Karpas-422 (cell line): ENCODE measurements around the gene NXPE2. TPM values are rescaled to one million over a fixed set of nuclear protein-coding genes. Genes with fewer than 3 reads are reported as not detected.
"Not testable (repeated sequence)": the region's sequence is repeated elsewhere in the genome, so short reads cannot be mapped to it uniquely, and the experiment has no call there.

Source experiments
- DNase-seq: peaks from one replicate; pipeline ENCODE4 v3.0.0-alpha.2; 2015
- H2AFZ ChIP-seq: fragments of 200-600 bp; sonication (generic); 2 replicates; pipeline ENCODE4 v1.6.1; 2014; ENCODE audit warnings: antibody characterized with exemption, low read length, mixed read lengths
- H3K27ac ChIP-seq: fragments of 200-600 bp; sonication (generic); 2 replicates; pipeline ENCODE4 v1.5.1; 2014; ENCODE audit warnings: mild to moderate bottlenecking, low read length, moderate library complexity
- H3K27me3 ChIP-seq: fragments of 200-600 bp; sonication (generic); 2 replicates; pipeline ENCODE4 v1.6.1; 2014; ENCODE audit warnings: low read length, mixed read lengths
- H3K36me3 ChIP-seq: fragments of 200-600 bp; sonication (generic); 2 replicates; pipeline ENCODE4 v1.6.1; 2014; ENCODE audit warnings: low read length, mixed read lengths; ENCODE audit not compliant: insufficient read depth
- H3K4me1 ChIP-seq: fragments of 200-600 bp; sonication (generic); 2 replicates; pipeline ENCODE4 v1.6.1; 2014; ENCODE audit warnings: mild to moderate bottlenecking, low read length, mixed read lengths
- H3K4me2 ChIP-seq: fragments of 200-600 bp; sonication (generic); 2 replicates; pipeline ENCODE4 v1.6.1; 2014; ENCODE audit warnings: low read length, low read depth, mild to moderate bottlenecking; ENCODE audit not compliant: poor library complexity, severe bottlenecking
- H3K4me3 ChIP-seq: fragments of 200-600 bp; sonication (generic); 2 replicates; pipeline ENCODE4 v1.5.1; 2014; ENCODE audit warnings: mild to moderate bottlenecking, antibody characterized with exemption, low read length, mixed read lengths
- H3K79me2 ChIP-seq: fragments of 200-600 bp; sonication (generic); 2 replicates; pipeline ENCODE4 v1.6.1; 2014; ENCODE audit warnings: mild to moderate bottlenecking, low read length, mixed read lengths
- H3K9ac ChIP-seq: fragments of 200-600 bp; sonication (generic); 2 replicates; pipeline ENCODE4 v1.6.0; 2014; ENCODE audit warnings: low read length
- H3K9me2 ChIP-seq: fragments of 200-600 bp; sonication (generic), shearing (Covaris generic); replicated peaks from 2 replicates; pipeline ENCODE4 v1.6.0; 2014; ENCODE audit warnings: mild to moderate bottlenecking, low read length, moderate library complexity; ENCODE audit not compliant: insufficient read depth
- H3K9me3 ChIP-seq: fragments of 300-700, 200-600 bp; sonication (generic); 2 replicates; pipeline ENCODE4 v1.6.1; 2014; ENCODE audit warnings: low read length, mixed read lengths
- H4K20me1 ChIP-seq: fragments of 200-600 bp; sonication (generic); 2 replicates; pipeline ENCODE4 v1.6.1; 2014; ENCODE audit warnings: mild to moderate bottlenecking, antibody characterized with exemption, low read length, low read depth; ENCODE audit not compliant: insufficient read depth
- total RNA-seq: library from RNA; depleted of rRNA; stranded (reverse); fragments of >200 nt; shearing (Covaris generic); gene quantifications from 2 replicates; pipeline ENCODE4 v1.2.3, GENCODE V29; 2014; ENCODE audit warnings: low replicate concordance; rRNA removed

NXPE2 gene
- total RNA-seq, result not detected in 2 replicates

DNA sequence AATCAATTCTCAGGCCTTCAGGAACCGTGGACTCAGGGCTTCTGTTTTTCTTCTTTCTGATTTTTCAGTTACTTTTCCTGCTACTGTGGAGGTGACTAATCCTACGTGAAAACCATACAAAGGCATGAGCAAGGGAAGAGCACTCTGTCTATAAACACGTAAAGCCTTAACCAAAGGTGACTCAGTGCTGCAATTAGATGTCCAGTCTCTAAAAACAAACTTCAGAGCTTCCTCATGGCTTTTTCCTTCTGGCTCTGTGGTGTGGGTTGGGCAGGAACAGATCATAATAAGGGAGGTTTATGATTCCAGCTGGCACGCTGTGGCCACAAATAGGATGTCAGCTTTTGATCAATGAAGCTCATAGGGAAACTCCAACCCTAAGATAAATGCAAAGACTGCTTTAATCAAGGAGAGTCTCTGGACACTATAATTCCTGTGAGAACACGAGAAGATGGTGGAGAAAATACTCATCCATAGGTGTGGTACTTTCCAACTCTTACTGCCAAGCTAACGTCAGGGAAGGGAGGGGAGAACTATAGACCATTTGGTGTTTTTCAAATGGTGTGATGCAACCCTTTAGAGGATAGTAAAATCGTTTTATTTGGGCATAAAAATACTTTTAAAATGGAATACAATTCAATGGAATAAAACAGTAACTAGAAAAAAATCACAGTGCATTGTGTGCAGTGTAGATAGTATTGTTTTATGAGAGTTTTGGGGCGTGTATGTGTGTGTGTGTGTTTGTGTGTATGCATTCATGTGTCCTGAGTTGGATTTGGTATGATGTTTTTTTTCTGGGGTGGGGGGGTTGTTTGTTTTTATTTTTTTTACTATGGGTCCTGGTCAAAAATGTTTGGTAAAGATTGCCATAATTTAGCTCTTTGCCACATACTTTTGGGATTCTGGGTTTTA is at the start of gene NXPE2:
Gene NXPE2, plus strand, starts transcription at position 403 of the 912 bp plus-strand sequence. Its CDS starts 49 bp downstream, at position 452.
- no peak for DNase-seq
- Histone ChIP-seq H3K36me3 (no peaks in the 10 kb centered on the region), H3K27me3 (no peaks in the 10 kb centered on the region), H4K20me1 (no peaks in the 10 kb centered on the region), H3K27ac (no peak within 1 kb of the TSS), H3K4me1 (no peaks in the 10 kb centered on the region), H3K79me2 (no peaks in the 10 kb centered on the region), H3K4me3 (no peak within 1 kb of the TSS), H3K9me2 (no peaks in the 10 kb centered on the region), H2AFZ (no peak within 1 kb of the TSS), H3K4me2 (no peak within 1 kb of the TSS), H3K9me3 (no peaks in the 10 kb centered on the region), H3K9ac (no peak within 1 kb of the TSS)

DNA sequence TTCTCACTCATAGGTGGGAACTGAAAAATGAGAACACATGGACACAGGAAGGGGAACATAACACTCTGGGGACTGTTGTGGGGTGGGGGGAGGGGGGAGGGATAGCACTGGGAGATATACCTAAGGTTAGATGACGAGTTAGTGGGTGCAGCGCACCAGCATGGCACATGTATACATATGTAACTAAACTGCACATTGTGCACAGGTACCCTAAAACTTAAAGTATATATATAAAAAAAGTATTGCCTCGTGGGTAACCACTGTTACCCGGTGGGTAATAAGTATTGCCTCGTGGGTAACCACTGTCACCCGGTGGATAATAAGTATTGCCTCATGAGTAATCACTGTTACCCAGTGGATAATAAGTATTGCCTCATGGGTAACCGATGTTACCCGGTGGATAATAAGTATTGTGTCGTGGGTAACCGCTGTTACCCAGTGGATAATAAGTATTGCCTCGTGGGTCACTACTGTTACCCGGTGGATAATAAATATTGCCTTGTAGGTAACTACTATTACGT is 46.8 kb upstream of the NXPE2 start:
- H3K9ac ChIP-seq, DNase-seq, H3K9me2 ChIP-seq: not testable (repeated sequence)

GRCh38 chr11:114639440-114639839 is 38.9 kb upstream of the NXPE2 start:
- not testable (repeated sequence) for H3K79me2 ChIP-seq, H2AFZ ChIP-seq, H3K4me3 ChIP-seq, H3K36me3 ChIP-seq, H3K9me3 ChIP-seq, H3K4me2 ChIP-seq, H3K27ac ChIP-seq, H4K20me1 ChIP-seq, H3K27me3 ChIP-seq, DNase-seq, H3K4me1 ChIP-seq, H3K9ac ChIP-seq, H3K9me2 ChIP-seq

More for the DNA sequence above, 46.8 kb upstream of the NXPE2 start:
- not testable (repeated sequence) for H3K27me3 ChIP-seq, H3K4me3 ChIP-seq, H4K20me1 ChIP-seq, H3K4me1 ChIP-seq, H3K79me2 ChIP-seq, H3K36me3 ChIP-seq, H2AFZ ChIP-seq, H3K27ac ChIP-seq, H3K9me3 ChIP-seq, H3K4me2 ChIP-seq

GRCh38 chr11:114650661-114651060 is 27.7 kb upstream of the NXPE2 start:
- no peaks in the 10 kb centered on the region for H3K27me3 ChIP-seq
- H3K4me2 ChIP-seq, result no peak overlapping the region
- H3K4me3 ChIP-seq, result no peak overlapping the region
- no peak for DNase-seq
- no peak overlapping the region for H3K9ac ChIP-seq
- no peaks in the 10 kb centered on the region for H3K79me2 ChIP-seq
- no peaks in the 10 kb centered on the region for H4K20me1 ChIP-seq
- H3K4me1 ChIP-seq, result no peaks in the 10 kb centered on the region
- H3K9me3 ChIP-seq, result no peaks in the 10 kb centered on the region
- H2AFZ ChIP-seq, result no peak overlapping the region
- H3K9me2 ChIP-seq, result no peaks in the 10 kb centered on the region
- H3K27ac ChIP-seq, result no peak overlapping the region
- H3K36me3 ChIP-seq, result no peaks in the 10 kb centered on the region

- no peak overlapping the region for H2AFZ ChIP-seq
- H3K9ac ChIP-seq, result no peak overlapping the region
- H3K36me3 ChIP-seq, result no peaks in the 10 kb centered on the region
- H3K9me3 ChIP-seq, result no peaks in the 10 kb centered on the region
- H3K4me1 ChIP-seq, result no peaks in the 10 kb centered on the region
- no peak overlapping the region for H3K4me3 ChIP-seq
- H3K4me2 ChIP-seq, result no peak overlapping the region
- H3K27me3 ChIP-seq, result no peaks in the 10 kb centered on the region
- H3K9me2 ChIP-seq, result no peaks in the 10 kb centered on the region
- H3K79me2 ChIP-seq, result no peaks in the 10 kb centered on the region
- no peaks in the 10 kb centered on the region for H4K20me1 ChIP-seq
- DNase-seq, result no peak
- H3K27ac ChIP-seq, result no peak overlapping the region
These were observed 27.1 kb upstream of the NXPE2 start for GRCh38 chr11:114651145-114651718.

- no peaks in the 10 kb centered on the region for H3K9me3 ChIP-seq
- no peak overlapping the region for H3K4me2 ChIP-seq
- no peak overlapping the region for H3K4me3 ChIP-seq
- no peaks in the 10 kb centered on the region for H3K79me2 ChIP-seq
- H3K36me3 ChIP-seq, result no peaks in the 10 kb centered on the region
- no peak overlapping the region for H3K27ac ChIP-seq
- no peaks in the 10 kb centered on the region for H3K4me1 ChIP-seq
- no peaks in the 10 kb centered on the region for H4K20me1 ChIP-seq
- no peak overlapping the region for H2AFZ ChIP-seq
- H3K27me3 ChIP-seq, result no peaks in the 10 kb centered on the region
- H3K9ac ChIP-seq, result no peak overlapping the region
- H3K9me2 ChIP-seq, result no peaks in the 10 kb centered on the region
- no peak for DNase-seq
These were observed 25.2 kb upstream of the NXPE2 start for GRCh38 chr11:114653148-114653547.

- Histone ChIP-seq H2AFZ (no peak overlapping the region), H3K79me2 (no peaks in the 10 kb centered on the region), H3K4me1 (no peaks in the 10 kb centered on the region), H3K27ac (no peak overlapping the region), H4K20me1 (no peaks in the 10 kb centered on the region), H3K9ac (no peak overlapping the region), H3K36me3 (no peaks in the 10 kb centered on the region), H3K27me3 (no peaks in the 10 kb centered on the region), H3K4me2 (no peak overlapping the region), H3K9me3 (no peaks in the 10 kb centered on the region), H3K9me2 (no peaks in the 10 kb centered on the region), H3K4me3 (no peak overlapping the region)
- DNase-seq, result no peak
These were observed 13.7 kb upstream of the NXPE2 start for GRCh38 chr11:114664641-114665040.

GRCh38 chr11:114666760-114667159 is 11.6 kb upstream of the NXPE2 start:
- Histone ChIP-seq H3K36me3 (no peaks in the 10 kb centered on the region), H3K9me2 (no peaks in the 10 kb centered on the region), H3K79me2 (no peaks in the 10 kb centered on the region), H3K4me2 (no peak overlapping the region), H3K9me3 (no peaks in the 10 kb centered on the region), H2AFZ (no peak overlapping the region), H3K4me3 (no peak overlapping the region), H4K20me1 (no peaks in the 10 kb centered on the region), H3K27ac (no peak overlapping the region), H3K4me1 (no peaks in the 10 kb centered on the region), H3K9ac (no peak overlapping the region), H3K27me3 (no peaks in the 10 kb centered on the region)
- DNase-seq, result no peak
